SK-N-SH treated with all-trans-retinoic acid at 6 μM for 48 hours (cell line): ENCODE measurements around the gene ELAC2.

Source experiments
- RARB ChIP-seq: fragments of 250-450 bp; sonication (Bioruptor Pico); IDR thresholded peaks from 2 replicates; pipeline ENCODE4 v1.8.0; 2021; ENCODE audit warnings: mild to moderate bottlenecking, moderate library complexity
- SNAI2 ChIP-seq: fragments of 250-450 bp; sonication (Bioruptor Pico); IDR thresholded peaks from 2 replicates; pipeline ENCODE4 v1.5.0; 2020; ENCODE audit warnings: mild to moderate bottlenecking, moderate library complexity
- TOX ChIP-seq: fragments of 250-450 bp; sonication (Bioruptor Pico); IDR thresholded peaks from 2 replicates; pipeline ENCODE4 v1.8.0; 2021; ENCODE audit warnings: mild to moderate bottlenecking, moderate library complexity, borderline replicate concordance
- ZFP30 ChIP-seq: fragments of 450-650 bp; formaldehyde crosslinking; IDR thresholded peaks from 2 replicates; pipeline ENCODE4 v1.5.0; 2022; ENCODE audit warnings: mild to moderate bottlenecking, moderate library complexity
- TF ChIP-seq, protein P1 (sequence below): fragments of 250-450 bp; sonication (Bioruptor Pico); IDR thresholded peaks from 2 replicates; pipeline ENCODE4 v1.8.0; 2021; ENCODE audit warnings: low read depth, mild to moderate bottlenecking, moderate library complexity, borderline replicate concordance

DNA sequence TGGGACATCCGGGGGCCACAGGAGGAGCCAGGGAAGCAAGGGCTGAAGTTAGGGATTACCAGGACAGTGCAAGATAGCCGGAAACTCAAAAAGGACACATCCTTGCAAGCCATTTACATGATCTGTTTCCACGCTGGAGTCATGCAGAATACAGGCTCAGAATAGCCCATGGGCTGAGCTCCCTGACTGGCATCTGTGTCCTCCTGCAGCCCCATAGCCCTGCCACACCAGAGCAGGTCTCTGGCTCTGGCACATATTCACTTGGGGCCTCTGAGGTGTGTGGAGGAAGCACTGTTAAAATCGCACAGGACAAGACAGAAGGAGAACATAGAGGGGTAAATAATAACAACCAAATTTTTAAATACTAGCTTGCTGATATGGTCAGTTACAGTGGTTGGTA, 65.8 kb downstream of the ELAC2 start:
- TF ChIP-seq SNAI2 (CRISPR knock-in tag) = no peak
- TF ChIP-seq TOX (CRISPR knock-in tag) = no peak
- TF ChIP-seq RARB = no peak
- TF ChIP-seq ZFP30 (CRISPR knock-in tag) = no peak
- TF ChIP-seq, protein P1, sequence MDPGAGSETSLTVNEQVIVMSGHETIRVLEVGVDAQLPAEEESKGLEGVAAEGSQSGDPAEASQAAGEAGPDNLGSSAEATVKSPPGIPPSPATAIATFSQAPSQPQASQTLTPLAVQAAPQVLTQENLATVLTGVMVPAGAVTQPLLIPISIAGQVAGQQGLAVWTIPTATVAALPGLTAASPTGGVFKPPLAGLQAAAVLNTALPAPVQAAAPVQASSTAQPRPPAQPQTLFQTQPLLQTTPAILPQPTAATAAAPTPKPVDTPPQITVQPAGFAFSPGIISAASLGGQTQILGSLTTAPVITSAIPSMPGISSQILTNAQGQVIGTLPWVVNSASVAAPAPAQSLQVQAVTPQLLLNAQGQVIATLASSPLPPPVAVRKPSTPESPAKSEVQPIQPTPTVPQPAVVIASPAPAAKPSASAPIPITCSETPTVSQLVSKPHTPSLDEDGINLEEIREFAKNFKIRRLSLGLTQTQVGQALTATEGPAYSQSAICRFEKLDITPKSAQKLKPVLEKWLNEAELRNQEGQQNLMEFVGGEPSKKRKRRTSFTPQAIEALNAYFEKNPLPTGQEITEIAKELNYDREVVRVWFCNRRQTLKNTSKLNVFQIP (CRISPR knock-in tag) = no peak
